ENCODE data around the gene TRIM62. TPM values are rescaled to one million over a fixed set of nuclear protein-coding genes. Genes with fewer than 3 reads are reported as not detected.
"Not testable (repeated sequence)": the region's sequence is repeated elsewhere in the genome, so short reads cannot be mapped to it uniquely, and the experiment has no call there.

The TRIM62 gene
- total RNA-seq, 1 donor from 2014 or later = 11.2 TPM

- intact Hi-C loops (cut with micrococcal nuclease) = no loop called here
Measured at GRCh38 chr1:33117440-33118085, 64.3 kb downstream of the TRIM62 start.

- intact Hi-C loops (cut with micrococcal nuclease) = loop anchor here (2.0 kb wide), 1 partner anchor 37 kb away; no protein-coding TSS in a partner anchor
Measured at GRCh38 chr1:33111965-33112364, 69.9 kb downstream of the TRIM62 start.

GRCh38 chr1:33110477-33110876, 71.4 kb downstream of the TRIM62 start:
- intact Hi-C loops (cut with micrococcal nuclease) = no loop called here

GRCh38 chr1:33100119-33100415, 81.8 kb downstream of the TRIM62 start:
- intact Hi-C loops (cut with micrococcal nuclease) = not testable (repeated sequence)

GRCh38 chr1:33099290-33100118, 82.3 kb downstream of the TRIM62 start:
- intact Hi-C loops (cut with micrococcal nuclease) = loop anchor here (1.0 to 5.0 kb wide), 4 partner anchors 11 to 449 kb away; partner anchors contain the start of genes RBBP4, S100PBP, YARS1 and ZBTB8OS

- intact Hi-C loops (cut with micrococcal nuclease) = loop anchor here (2.0 to 5.0 kb wide), 2 partner anchors 281 to 448 kb away; partner anchors contain the start of genes RBBP4, S100PBP, YARS1 and ZBTB8OS
Measured at GRCh38 chr1:33098371-33098770, 83.5 kb downstream of the TRIM62 start.

GRCh38 chr1:33097762-33098161, 84.1 kb downstream of the TRIM62 start:
- intact Hi-C loops (cut with micrococcal nuclease) = loop anchor here (2.0 to 5.0 kb wide), 2 partner anchors 280 to 447 kb away; partner anchors contain the start of genes RBBP4, S100PBP, YARS1 and ZBTB8OS

- intact Hi-C loops (cut with micrococcal nuclease) = loop anchor here (5.0 kb wide), 1 partner anchor 280 kb away; the partner anchor contains the start of genes S100PBP and YARS1
Measured at GRCh38 chr1:33097137-33097611, 84.7 kb downstream of the TRIM62 start.

GRCh38 chr1:33096363-33097005, 85.4 kb downstream of the TRIM62 start:
- intact Hi-C loops (cut with micrococcal nuclease) = loop anchor here (5.0 kb wide), 1 partner anchor 279 kb away; the partner anchor contains the start of genes S100PBP and YARS1

Other genes with a start within 250 kb of the TRIM62 start
- gene RNF19B, start 217.2 kb downstream of the TRIM62 start, total RNA-seq = 27.1 and 30.3 TPM in 2 replicates
- gene AK2, start 145.2 kb downstream of the TRIM62 start, total RNA-seq = 227 and 228 TPM in 2 replicates
- gene AZIN2, start 100.9 kb downstream of the TRIM62 start, total RNA-seq = 5.1 and 7.3 TPM in 2 replicates
- 26.7 and 29.3 TPM in 2 replicates for gene ZNF362, start 74.4 kb upstream of the TRIM62 start, total RNA-seq
- not detected in 2 replicates for gene A3GALT2, start 139.1 kb upstream of the TRIM62 start, total RNA-seq
- 41.3 and 46.6 TPM in 2 replicates for gene PHC2, start 249.1 kb upstream of the TRIM62 start, total RNA-seq

All from T-helper 2 cell treated with Interferon-gamma antibody and Interleukin-4, amounts not matched to agents 100 ng/mL and 5 ng/mL, for 36 hours (primary cell).